Endometrial microvascular endothelial cells (primary cell): ENCODE results near the gene LURAP1L. TPM values are rescaled to one million over a fixed set of nuclear protein-coding genes. Genes with fewer than 3 reads are reported as not detected.

Experiments used
- in situ Hi-C: cut with HindIII; loops from 2 replicates; pipeline ENCODE4 v1.10.0; 2017; ENCODE audit warnings: low sequenced_read_pairs, low pct_unique_long_range_greater_than_20kb; ENCODE audit errors: inconsistent ontology term
- total RNA-seq: library from RNA; depleted of rRNA; stranded (reverse); fragments of >200 nt; gene quantifications from one replicate; pipeline ENCODE4 v1.2.3, GENCODE V29; 2015; ENCODE audit errors: inconsistent ontology term

The LURAP1L gene
- total RNA-seq, 1 donor from 2014 or later: 9.3 TPM

- in situ Hi-C loops: no loop called here
Measured at GRCh38 chr9:12802093-12802492, 27.3 kb downstream of the LURAP1L start.

DNA sequence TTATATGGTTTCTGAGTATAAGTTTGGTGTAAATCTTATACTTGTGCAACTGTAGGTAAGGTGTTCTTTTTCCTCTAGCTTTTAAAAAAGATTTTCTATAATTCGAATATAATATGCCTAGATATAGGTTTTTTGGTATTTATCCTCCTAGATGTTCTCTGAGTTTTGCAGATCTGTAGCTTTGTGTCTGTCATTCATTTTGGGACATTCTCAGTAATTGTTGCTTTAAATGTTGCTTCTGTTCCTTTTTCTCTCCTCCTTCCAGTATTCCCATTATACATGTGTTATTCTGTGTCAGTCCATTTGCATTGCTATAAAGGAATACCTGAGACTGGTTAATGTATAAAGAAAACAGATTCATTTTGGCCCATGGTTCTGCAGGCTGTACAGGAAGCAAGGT lies 33.7 kb downstream of the LURAP1L start:
- in situ Hi-C loops: no loop called here

DNA sequence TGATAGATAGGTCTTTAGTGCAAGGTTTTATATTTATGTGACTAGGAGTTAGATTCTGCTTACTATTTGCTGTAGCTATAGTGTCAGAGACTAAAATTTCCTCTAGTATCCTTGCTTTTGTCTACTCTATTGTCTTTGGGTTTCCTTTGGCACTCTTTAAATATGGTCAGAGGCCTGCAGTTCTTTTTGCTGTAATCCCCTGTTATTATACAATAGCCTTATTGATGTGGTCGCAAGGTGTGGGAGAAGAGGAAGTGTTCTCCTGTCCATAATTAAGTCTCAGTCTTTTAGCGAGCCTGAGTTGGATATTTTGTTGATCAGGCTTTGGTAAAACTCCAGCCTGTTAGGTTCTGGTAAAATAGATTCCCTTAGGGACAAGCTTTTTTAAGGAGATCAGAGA lies 34.9 kb downstream of the LURAP1L start:
- in situ Hi-C loops: no loop called here

DNA sequence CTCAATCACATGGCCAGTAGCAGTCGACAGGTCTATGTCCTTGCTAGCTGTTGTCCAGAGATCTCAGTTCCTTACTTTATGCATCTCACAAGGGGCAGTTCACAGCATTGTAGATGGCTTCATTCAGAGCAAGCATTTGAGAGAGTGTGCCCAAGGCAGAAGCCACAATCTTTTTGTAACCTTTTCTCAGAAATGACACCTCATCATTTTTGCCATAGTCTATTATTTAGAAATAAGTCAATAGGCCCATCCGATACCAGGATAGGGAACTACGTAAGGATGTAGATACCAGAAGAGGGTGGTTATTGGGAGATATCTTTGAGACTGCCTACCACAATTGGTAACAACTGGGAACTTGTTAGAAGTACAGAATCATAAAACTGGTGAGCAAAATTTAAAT lies 37.1 kb downstream of the LURAP1L start:
- in situ Hi-C loops: no loop called here

DNA sequence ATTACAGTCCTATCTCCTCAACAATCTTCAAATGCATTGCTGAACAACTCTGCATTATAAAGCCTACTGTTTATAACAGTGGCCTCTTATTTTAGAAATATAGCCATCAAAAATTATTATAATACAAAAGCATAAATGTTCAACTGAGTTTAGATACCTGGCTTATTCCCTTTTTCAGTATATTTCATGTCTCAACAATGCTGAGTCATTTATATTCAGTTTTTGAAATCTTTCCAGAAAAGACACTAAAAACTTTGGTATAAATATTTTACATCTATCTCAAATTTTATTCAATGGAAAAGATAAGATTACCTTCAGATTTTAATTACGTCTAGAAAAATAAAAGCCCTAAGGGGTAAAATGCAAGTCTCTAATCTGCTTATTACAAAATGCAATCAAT lies 37.9 kb downstream of the LURAP1L start:
- in situ Hi-C loops: no loop called here

- in situ Hi-C loops: no loop called here
Measured at GRCh38 chr9:12813533-12813932, 38.7 kb downstream of the LURAP1L start.

- in situ Hi-C loops: no loop called here
Measured at GRCh38 chr9:12813960-12814876, 39.4 kb downstream of the LURAP1L start.

DNA sequence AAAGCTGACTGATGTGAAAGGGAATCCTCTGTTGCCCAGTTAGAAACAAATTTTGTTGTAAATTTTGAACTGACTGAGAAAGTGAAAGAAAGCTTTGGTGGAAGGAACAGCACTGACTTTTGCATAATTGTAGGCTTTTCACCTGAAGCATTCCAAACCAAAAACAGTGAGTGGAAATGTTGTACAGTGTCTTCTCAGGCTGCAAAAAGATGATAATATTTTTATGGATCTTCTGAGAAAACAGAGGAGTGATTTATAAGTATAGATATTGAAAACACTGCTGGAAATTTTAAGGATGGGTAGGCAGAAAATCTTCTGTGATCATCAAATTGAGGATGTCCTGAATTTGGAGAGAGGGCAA lies 40.0 kb downstream of the LURAP1L start:
- in situ Hi-C loops: no loop called here

DNA sequence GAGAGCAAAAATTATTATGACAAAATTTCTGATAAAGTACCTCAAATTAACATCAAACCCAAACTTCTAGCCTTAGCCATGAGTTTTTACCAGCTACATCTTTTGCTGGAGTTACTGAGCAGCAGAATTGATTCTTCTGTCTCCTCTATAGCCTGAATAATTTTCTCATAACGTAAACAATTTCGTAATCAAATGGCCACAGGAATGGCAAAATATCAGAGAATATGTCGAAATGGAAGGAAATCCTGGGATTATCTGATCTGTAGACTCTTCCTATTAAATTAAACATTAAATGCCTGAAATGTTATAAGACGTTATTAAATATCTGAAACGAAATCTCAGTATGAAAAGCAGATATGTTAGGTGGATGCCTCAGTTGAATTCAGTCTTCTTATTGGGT lies 41.1 kb downstream of the LURAP1L start:
- in situ Hi-C loops: no loop called here

GRCh38 chr9:12816656-12817101 lies 41.9 kb downstream of the LURAP1L start:
- in situ Hi-C loops: no loop called here

GRCh38 chr9:12817702-12818101 lies 42.9 kb downstream of the LURAP1L start:
- in situ Hi-C loops: no loop called here

DNA sequence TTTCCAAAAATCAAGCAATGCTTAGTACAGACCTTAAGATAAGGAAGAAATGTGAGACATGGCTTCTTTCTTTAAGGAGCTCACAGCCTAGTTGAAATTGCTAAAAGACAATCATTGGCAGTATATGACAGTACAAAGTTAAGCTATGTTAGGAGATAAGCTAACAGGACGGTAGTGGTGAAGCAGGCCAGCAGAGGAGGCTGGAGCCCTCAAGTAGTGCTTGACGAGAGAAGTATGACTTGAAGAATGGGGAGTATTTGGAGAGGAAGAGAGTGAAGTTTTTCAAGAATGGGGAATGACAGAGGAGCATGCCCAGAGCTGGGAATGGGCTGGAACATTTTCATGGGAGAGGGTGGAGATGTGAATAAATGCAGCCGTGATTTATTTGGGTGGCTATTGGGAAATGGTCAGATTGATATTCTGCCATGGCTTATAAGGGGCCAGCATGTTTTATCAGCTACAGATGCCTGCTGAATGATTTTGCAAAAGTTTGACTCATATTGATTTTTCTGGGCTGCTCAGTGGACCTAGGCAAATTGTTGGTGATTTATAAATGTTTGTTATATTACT lies 43.7 kb downstream of the LURAP1L start:
- in situ Hi-C loops: no loop called here

GRCh38 chr9:12819436-12820185 lies 44.8 kb downstream of the LURAP1L start:
- in situ Hi-C loops: no loop called here

- in situ Hi-C loops: no loop called here
Measured at GRCh38 chr9:12822111-12822510, 47.3 kb downstream of the LURAP1L start.

GRCh38 chr9:12826924-12827565 lies 52.2 kb downstream of the LURAP1L start:
- in situ Hi-C loops: no loop called here

DNA sequence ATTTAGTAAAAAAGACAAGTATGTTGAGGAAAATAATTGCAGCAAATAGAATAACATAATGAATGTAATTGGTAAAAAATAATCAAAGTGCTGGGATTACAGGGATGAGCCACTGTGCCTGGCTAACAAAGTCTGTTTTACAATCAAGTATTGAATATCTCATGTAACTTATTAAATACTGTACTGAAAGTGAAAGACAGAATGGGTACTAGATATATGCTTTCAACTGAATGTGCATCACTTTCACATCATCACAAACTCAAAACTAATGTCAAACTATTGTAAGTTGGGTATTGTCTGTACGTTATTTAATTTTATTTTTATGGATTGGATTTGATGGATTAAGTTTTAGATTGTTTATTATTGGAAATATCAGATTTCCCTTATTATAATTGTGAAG lies 58.9 kb downstream of the LURAP1L start:
- in situ Hi-C loops: no loop called here

DNA sequence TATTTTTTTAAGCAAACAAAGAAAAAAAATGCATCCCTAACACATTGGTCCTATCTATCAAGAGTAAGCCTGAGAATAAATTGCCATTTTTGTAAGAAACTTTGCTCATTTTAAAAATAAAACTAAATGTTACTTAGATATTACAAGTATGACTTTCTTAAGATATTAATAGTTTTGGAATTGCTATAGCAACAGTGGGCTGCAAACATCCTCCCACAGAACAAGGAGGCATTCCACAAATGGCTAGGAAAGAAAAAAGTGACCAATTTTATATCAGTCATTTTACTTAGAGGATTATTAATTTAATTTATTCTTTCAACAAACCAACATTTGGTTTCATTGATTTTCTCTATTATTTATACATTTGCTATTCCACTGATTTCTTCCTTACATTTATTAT lies 63.7 kb downstream of the LURAP1L start:
- in situ Hi-C loops: no loop called here

- in situ Hi-C loops: no loop called here
Measured at GRCh38 chr9:12843735-12844134, 68.9 kb downstream of the LURAP1L start.

DNA sequence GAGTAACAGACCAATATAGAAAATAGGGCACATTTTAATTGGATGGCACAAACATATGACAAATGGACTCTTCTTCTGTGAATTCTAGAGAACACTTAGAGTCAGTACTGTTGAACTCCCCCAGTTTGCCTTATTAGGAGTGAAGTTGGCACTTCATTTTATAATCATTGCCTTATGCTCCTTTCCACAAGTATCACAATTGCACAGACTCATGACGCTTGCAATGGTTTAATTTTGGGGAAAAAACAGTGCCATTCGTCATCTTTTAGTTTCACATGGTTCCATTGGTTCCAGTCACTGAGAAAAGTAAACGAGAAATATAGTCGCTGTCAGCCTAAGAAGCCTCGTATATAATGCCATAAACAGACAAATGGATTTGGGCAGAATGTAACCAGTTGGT lies 71.2 kb downstream of the LURAP1L start:
- in situ Hi-C loops: no loop called here
